ENCODE data around the gene TYMS.

The TYMS gene

DNA sequence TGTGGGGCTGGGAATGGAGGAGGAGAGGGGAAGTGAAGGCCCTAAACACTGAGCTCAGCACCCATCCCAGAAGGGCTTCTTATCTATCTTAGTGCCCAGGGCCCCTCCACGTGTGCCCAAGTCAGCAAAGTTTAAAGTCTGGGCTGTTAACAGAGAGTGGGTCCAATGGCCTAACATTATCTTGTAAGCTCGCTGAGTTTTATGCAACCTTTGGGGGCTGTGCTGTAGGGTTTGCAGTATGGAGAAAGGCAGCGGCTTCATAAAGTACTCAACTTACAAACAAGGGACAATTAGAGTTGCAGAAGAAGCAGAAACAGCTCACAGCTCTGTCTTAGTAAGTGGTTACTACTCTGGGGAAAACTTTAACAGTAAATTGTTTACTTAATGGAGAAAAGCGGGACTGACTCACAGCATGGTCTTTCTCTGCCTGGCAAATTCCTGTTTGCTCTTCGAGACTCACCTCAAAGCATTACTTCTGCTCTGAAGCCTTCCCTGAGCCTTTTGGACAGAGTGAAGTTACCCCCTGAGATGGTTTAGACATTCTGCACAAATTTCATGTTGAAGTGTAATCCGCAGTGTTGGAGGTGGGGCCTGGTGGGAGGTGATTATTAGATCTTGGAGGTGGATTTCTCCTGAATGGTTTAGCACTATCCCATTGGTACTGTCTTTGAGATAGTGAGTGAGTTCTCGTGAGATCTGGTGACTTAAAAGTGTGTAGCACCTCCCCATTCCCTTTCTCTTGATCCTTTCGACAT lies 45.9 kb downstream of the TYMS start:
- H3K4me3 ChIP-seq (ENCODE audit: control insufficient read depth, low read depth, low read length): no peak overlapping the region
- DNase-seq (ENCODE audit: low read depth): peak; percentile 90
- TF ChIP-seq, protein P1, sequence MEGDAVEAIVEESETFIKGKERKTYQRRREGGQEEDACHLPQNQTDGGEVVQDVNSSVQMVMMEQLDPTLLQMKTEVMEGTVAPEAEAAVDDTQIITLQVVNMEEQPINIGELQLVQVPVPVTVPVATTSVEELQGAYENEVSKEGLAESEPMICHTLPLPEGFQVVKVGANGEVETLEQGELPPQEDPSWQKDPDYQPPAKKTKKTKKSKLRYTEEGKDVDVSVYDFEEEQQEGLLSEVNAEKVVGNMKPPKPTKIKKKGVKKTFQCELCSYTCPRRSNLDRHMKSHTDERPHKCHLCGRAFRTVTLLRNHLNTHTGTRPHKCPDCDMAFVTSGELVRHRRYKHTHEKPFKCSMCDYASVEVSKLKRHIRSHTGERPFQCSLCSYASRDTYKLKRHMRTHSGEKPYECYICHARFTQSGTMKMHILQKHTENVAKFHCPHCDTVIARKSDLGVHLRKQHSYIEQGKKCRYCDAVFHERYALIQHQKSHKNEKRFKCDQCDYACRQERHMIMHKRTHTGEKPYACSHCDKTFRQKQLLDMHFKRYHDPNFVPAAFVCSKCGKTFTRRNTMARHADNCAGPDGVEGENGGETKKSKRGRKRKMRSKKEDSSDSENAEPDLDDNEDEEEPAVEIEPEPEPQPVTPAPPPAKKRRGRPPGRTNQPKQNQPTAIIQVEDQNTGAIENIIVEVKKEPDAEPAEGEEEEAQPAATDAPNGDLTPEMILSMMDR (conservative IDR thresholded peaks at IDR 0.05; ENCODE audit: control insufficient read depth, insufficient read depth, low read depth, low read length): no peak

DNA sequence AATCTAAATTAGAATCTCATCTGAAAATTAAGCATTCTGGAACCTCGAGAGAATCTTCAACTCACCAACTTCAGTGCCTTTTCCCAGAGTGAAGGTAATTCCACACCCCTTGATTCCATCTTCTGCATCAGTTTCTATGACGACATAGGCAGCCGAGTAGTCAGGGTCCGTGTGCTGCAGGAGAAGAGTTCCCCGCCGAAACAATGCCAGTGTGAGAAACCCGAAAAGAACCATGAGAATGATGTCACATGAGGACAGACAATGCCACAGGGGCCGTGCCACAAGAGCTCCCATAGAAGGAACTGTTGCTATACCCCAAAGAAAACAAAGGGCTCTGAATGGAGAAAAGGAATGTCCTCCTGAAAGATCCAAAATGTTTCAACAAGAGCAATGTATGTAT lies 49.0 kb downstream of the TYMS start:
- no peak for DNase-seq (ENCODE audit: low read depth)
- no peak overlapping the region for H3K4me3 ChIP-seq (ENCODE audit: control insufficient read depth, low read depth, low read length)
- TF ChIP-seq, protein P1 (conservative IDR thresholded peaks at IDR 0.05; ENCODE audit: control insufficient read depth, insufficient read depth, low read depth, low read length): no peak

DNA sequence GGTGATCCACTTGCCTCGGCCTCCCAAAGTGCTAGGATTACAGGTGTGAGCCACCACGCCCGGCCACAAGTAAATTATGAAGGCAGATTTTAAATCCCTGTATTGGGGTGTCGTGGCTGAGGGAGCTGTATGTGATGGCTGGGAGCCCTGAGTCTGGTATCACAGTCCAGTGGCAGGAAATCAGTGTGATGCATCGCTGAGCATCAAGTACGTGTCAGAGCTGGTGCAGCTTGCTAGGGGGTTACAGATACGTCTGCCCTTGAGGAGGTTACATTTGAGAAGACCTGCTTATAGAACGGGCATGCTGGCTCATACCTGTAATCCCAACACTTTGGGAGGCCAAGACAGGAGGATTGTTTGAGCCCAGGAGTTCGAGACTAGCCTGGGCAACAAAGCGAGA lies 50.6 kb downstream of the TYMS start:
- DNase-seq (ENCODE audit: low read depth): no peak
- TF ChIP-seq, protein P1 (conservative IDR thresholded peaks at IDR 0.05; ENCODE audit: control insufficient read depth, insufficient read depth, low read depth, low read length): no peak
- no peak overlapping the region for H3K4me3 ChIP-seq (ENCODE audit: control insufficient read depth, low read depth, low read length)

DNA sequence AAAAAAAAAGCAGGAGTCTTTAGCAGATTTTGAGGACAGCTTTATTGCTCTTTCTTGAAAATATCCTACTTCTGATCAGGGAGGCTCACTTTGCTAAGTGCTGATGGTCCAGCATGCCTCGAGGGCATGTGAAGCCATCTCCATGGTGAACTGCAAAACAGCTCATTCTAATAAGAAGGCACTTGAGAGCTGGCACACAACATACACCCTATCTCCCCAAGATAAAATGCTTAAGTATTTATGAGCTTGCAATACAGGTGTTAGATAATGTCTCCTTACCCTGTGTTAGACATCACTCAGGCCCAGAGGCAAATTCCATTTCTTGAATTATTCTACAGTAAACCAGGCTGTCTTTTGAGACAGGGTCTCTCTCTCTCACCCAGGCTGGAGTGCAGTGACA lies 52.3 kb downstream of the TYMS start:
- DNase-seq (ENCODE audit: low read depth): no peak
- TF ChIP-seq, protein P1 (conservative IDR thresholded peaks at IDR 0.05; ENCODE audit: control insufficient read depth, insufficient read depth, low read depth, low read length): no peak
- H3K4me3 ChIP-seq (ENCODE audit: control insufficient read depth, low read depth, low read length): no peak overlapping the region

DNA sequence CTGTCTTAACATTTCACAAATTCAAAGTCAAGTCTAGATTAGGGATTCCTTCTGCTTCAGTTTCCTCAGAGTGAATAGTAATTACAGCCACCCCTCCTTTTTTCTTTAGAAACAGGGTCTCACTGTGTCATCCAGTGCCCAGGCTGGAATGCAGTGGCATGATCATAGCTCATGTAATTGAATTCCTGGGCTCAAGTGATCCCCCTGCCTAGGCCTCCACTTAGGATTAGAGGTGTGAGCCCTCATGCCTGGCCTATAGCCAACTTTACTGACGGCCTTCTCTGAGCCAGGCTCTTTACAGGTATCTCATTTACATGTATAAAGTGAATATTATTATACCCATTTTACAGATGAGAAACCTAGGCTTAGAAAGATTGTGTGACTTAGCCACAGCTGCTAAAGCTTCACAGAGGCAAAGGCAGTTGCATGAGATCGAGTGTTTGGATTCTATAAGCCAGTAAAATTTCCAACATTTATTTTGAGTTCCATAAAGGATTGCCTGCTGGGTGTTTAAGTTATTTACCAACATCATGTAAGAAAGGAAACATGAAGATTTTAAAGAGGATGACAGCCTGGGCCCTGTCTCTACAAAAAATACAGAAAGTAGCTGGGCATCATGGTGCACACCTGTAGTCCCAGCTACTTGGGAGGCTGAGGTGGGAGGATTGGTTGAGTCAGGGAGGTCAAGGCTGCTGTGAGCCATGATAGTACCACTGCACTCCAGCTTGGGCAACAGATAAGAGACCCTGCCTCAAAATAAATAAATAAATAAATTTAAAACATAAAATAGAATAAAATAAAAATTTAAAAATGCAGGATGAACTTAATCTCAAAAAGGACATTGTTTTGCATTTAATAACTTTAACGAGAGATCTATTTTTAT lies 53.2 kb downstream of the TYMS start:
- DNase-seq (ENCODE audit: low read depth): no peak
- TF ChIP-seq, protein P1 (conservative IDR thresholded peaks at IDR 0.05; ENCODE audit: control insufficient read depth, insufficient read depth, low read depth, low read length): no peak
- H3K4me3 ChIP-seq (ENCODE audit: control insufficient read depth, low read depth, low read length): peak overlapping the region; percentile 87

DNA sequence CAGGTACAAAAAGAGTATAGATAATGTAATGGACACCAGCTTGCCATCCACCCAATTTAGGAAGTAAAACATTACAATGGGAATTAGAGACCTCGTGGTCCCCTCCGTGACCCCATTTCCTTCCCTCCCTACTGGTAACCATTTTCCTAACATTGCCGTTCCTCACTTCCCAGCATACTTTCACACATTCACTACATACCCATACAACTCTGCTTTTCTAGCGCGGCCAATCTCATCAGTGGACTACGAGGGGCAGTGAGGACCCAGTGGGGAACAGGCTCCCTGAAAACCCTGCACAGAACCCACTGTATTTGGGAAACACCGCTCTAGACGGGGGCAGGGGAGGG lies 53.8 kb downstream of the TYMS start:
- TF ChIP-seq, protein P1 (conservative IDR thresholded peaks at IDR 0.05; ENCODE audit: control insufficient read depth, insufficient read depth, low read depth, low read length): no peak
- H3K4me3 ChIP-seq (ENCODE audit: control insufficient read depth, low read depth, low read length): peak overlapping the region; percentile 87
- no peak for DNase-seq (ENCODE audit: low read depth)
